Measurements from ENCODE around the gene FBXO28. TPM values are rescaled to one million over a fixed set of nuclear protein-coding genes. Genes with fewer than 3 reads are reported as not detected.

Gene FBXO28
- polyA plus RNA-seq, 1 donor from 2014 or later, result 20.3 TPM

- no peak overlapping the region for H3K4me2 ChIP-seq (ENCODE audit: low read length)
- H3K9me3 ChIP-seq (ENCODE audit: low read length), result no peaks in the 10 kb centered on the region
- no peaks in the 10 kb centered on the region for H3K9me2 ChIP-seq (ENCODE audit: insufficient read depth, low read length)
- no peaks in the 10 kb centered on the region for H3K36me3 ChIP-seq (ENCODE audit: insufficient read depth, low read length)
- no peak overlapping the region for H2AFZ ChIP-seq (ENCODE audit: low read depth, low read length)
- no peaks in the 10 kb centered on the region for H3K27me3 ChIP-seq (ENCODE audit: insufficient read depth, low read depth, low read length)
- no peak overlapping the region for H3K4me3 ChIP-seq (ENCODE audit: low read length)
- no peak overlapping the region for H3K27ac ChIP-seq (ENCODE audit: low read length)
- no peak overlapping the region for H3K9ac ChIP-seq (ENCODE audit: low read length)
- H3K79me2 ChIP-seq (replicated peaks; ENCODE audit: insufficient read depth, low read length), result no peaks in the 10 kb centered on the region
- no peaks in the 10 kb centered on the region for H4K20me1 ChIP-seq (ENCODE audit: insufficient read depth)
- no peaks in the 10 kb centered on the region for H3F3A ChIP-seq (ENCODE audit: insufficient read depth, low read length, poor library complexity, severe bottlenecking)
- no peak for TF ChIP-seq EP300 (conservative IDR thresholded peaks at IDR 0.05; ENCODE audit: poor library complexity, severe bottlenecking)
- TF ChIP-seq RAD21 (conservative IDR thresholded peaks at IDR 0.05), result no peak
- TF ChIP-seq EZH2 (IDR thresholded peaks at IDR 0.05; ENCODE audit: borderline replicate concordance, insufficient read depth, low read length, poor library complexity, severe bottlenecking), result no peak
- TF ChIP-seq REST (IDR thresholded peaks at IDR 0.05; ENCODE audit: borderline replicate concordance), result no peak
- TF ChIP-seq SMC3 (conservative IDR thresholded peaks at IDR 0.05; ENCODE audit: poor library complexity), result no peak
- TF ChIP-seq MXI1 (conservative IDR thresholded peaks at IDR 0.05; ENCODE audit: poor library complexity, severe bottlenecking), result no peak
- no peak for TF ChIP-seq TAF1 (IDR thresholded peaks at IDR 0.05; ENCODE audit: low read depth)
- no peak for TF ChIP-seq POLR2AphosphoS5 (IDR thresholded peaks at IDR 0.05)
- no peak for TF ChIP-seq CTCF (IDR thresholded peaks at IDR 0.05; ENCODE audit: poor library complexity, severe bottlenecking)
These were observed 56.4 kb downstream of the FBXO28 start for GRCh38 chr1:224170343-224170742.

GRCh38 chr1:224170748-224171478, 57.0 kb downstream of the FBXO28 start:
- Histone ChIP-seq H3K4me2 (ENCODE audit: low read length) (no peak overlapping the region), H3K9me3 (ENCODE audit: low read length) (no peaks in the 10 kb centered on the region), H3K36me3 (ENCODE audit: insufficient read depth, low read length) (no peaks in the 10 kb centered on the region), H3K27ac (ENCODE audit: low read length) (no peak overlapping the region), H2AFZ (ENCODE audit: low read depth, low read length) (no peak overlapping the region), H3K9me2 (ENCODE audit: insufficient read depth, low read length) (no peaks in the 10 kb centered on the region), H4K20me1 (ENCODE audit: insufficient read depth) (no peaks in the 10 kb centered on the region), H3K79me2 (replicated peaks; ENCODE audit: insufficient read depth, low read length) (no peaks in the 10 kb centered on the region), H3K4me3 (ENCODE audit: low read length) (no peak overlapping the region), H3K9ac (ENCODE audit: low read length) (no peak overlapping the region), H3K27me3 (ENCODE audit: insufficient read depth, low read depth, low read length) (no peaks in the 10 kb centered on the region), H3F3A (ENCODE audit: insufficient read depth, low read length, poor library complexity, severe bottlenecking) (no peaks in the 10 kb centered on the region)
- TF ChIP-seq SMC3 (conservative IDR thresholded peaks at IDR 0.05; ENCODE audit: poor library complexity) (no peak), POLR2AphosphoS5 (IDR thresholded peaks at IDR 0.05) (no peak), TAF1 (IDR thresholded peaks at IDR 0.05; ENCODE audit: low read depth) (no peak), RAD21 (conservative IDR thresholded peaks at IDR 0.05) (no peak), MXI1 (conservative IDR thresholded peaks at IDR 0.05; ENCODE audit: poor library complexity, severe bottlenecking) (no peak), REST (IDR thresholded peaks at IDR 0.05; ENCODE audit: borderline replicate concordance) (no peak), EZH2 (IDR thresholded peaks at IDR 0.05; ENCODE audit: borderline replicate concordance, insufficient read depth, low read length, poor library complexity, severe bottlenecking) (no peak), EP300 (conservative IDR thresholded peaks at IDR 0.05; ENCODE audit: poor library complexity, severe bottlenecking) (no peak), CTCF (IDR thresholded peaks at IDR 0.05; ENCODE audit: poor library complexity, severe bottlenecking) (no peak)
